ENCODE data around the gene PNRC2.
"Not testable (repeated sequence)": the region's sequence is repeated elsewhere in the genome, so short reads cannot be mapped to it uniquely, and the experiment has no call there.

PNRC2 gene

GRCh38 chr1:23995431-23995837 lies 35.8 kb downstream of the PNRC2 start:
- no peak for ATAC-seq

GRCh38 chr1:23996700-23997229 lies 37.1 kb downstream of the PNRC2 start:
- no peaks in the 10 kb centered on the region for H3K9me3 Mint-ChIP-seq
- H3K27ac Mint-ChIP-seq: no peak overlapping the region
- ATAC-seq: no peak
- H3K36me3 Mint-ChIP-seq (ENCODE audit: low read depth): no peaks in the 10 kb centered on the region
- no peak overlapping the region for H3K4me3 Mint-ChIP-seq
- peaks cover 24% of the 10 kb centered on the region for H3K4me1 Mint-ChIP-seq
- no peak for DNase-seq
- H3K27me3 Mint-ChIP-seq: no peaks in the 10 kb centered on the region

More at GRCh38 chr1:23995431-23995837, 35.8 kb downstream of the PNRC2 start:
- Mint-ChIP-seq H3K27me3 (no peaks in the 10 kb centered on the region), H3K4me1 (peaks cover 24% of the 10 kb centered on the region), H3K36me3 (ENCODE audit: low read depth) (no peaks in the 10 kb centered on the region), H3K4me3 (no peak overlapping the region), H3K27ac (no peak overlapping the region), H3K9me3 (no peaks in the 10 kb centered on the region)
- peak; percentile 5 for DNase-seq

DNA sequence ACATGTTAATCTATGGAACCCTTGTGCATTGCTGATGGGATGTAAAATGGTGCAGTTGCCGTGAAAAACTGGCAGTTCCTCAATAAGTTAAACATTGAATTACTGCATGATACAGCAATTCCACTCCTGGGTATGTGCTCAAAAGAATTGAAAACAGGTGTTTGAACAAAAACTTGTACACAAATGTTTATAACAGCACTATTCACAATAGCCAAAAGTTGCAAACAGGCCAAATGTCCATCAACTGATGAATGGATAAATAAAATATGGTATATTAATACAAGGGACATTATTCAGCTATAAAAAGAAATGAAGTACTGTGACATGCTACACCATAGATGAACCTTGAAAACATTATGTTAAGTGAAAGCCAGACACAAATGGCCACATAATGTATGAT lies 38.2 kb downstream of the PNRC2 start:
- no peaks in the 10 kb centered on the region for H3K36me3 Mint-ChIP-seq (ENCODE audit: low read depth)
- no peaks in the 10 kb centered on the region for H3K9me3 Mint-ChIP-seq
- H3K27me3 Mint-ChIP-seq: no peaks in the 10 kb centered on the region
- DNase-seq (no peak), ATAC-seq (no peak)
- no peak overlapping the region for H3K4me3 Mint-ChIP-seq
- H3K27ac Mint-ChIP-seq: peak overlapping the region; percentile 46
- peaks cover 24% of the 10 kb centered on the region for H3K4me1 Mint-ChIP-seq

GRCh38 chr1:23999156-23999671 lies 39.6 kb downstream of the PNRC2 start:
- peak; percentile 75 for ATAC-seq
- Mint-ChIP-seq H3K4me3 (peak overlapping the region; percentile 13), H3K27me3 (peaks cover 4% of the 10 kb centered on the region), H3K4me1 (peaks cover 24% of the 10 kb centered on the region), H3K27ac (peak overlapping the region; percentile 73), H3K36me3 (ENCODE audit: low read depth) (no peaks in the 10 kb centered on the region), H3K9me3 (no peaks in the 10 kb centered on the region)
- DNase-seq: no peak

DNA sequence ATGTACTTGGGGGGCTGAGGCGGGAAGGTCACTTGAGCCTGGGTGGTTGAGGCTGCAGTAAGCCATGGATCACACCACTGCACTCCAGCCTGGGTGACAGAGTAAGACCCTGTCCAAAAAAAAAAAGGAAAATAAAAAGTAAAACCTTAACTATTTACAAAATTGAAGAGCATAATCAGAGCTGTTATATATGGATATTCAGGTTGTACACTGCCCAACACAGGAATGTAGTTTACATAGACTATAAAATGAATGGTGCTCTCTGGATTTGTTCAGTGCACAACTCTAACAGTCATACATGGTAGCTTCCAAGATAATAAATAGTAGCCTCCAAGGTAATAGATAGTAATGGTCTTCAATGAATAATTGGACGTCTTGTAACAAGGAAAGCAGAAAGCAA lies 43.1 kb downstream of the PNRC2 start:
- Mint-ChIP-seq H3K4me1 (peaks cover 18% of the 10 kb centered on the region), H3K4me3 (no peak overlapping the region), H3K9me3 (no peaks in the 10 kb centered on the region), H3K27ac (no peak overlapping the region), H3K36me3 (ENCODE audit: low read depth) (no peaks in the 10 kb centered on the region), H3K27me3 (peaks cover 8% of the 10 kb centered on the region)
- ATAC-seq (no peak), DNase-seq (no peak)

DNA sequence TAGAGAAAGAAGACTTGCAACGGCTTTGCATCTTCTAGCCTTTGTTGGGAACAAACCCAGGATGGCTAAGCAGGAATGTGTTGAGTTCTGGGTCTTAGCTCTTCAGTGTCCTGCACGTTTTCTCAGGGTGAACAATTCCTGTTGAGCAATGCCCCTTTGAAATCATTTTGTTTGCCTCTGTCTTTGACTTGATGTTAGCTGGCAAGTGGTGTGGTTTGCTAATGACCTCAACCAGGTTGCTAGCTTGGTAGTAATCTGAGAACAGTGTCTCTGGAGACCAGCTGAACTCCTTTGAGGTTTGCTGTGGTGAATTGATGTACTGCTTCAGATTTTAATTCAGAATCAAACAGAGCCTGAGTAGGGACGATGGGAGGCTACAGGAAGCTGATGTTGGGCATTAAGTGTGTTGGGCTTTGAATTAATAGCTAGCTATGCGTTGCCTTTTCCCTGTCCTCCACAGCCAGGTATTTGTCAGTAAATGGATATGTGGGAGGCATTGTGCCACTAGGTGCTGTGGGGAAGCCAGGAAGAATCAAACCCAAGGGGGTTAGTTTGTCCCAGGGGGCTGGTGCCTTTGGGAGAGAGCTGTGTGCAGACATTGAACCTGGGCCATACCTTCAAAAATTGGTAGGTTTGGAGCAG lies 43.8 kb downstream of the PNRC2 start:
- H3K27ac Mint-ChIP-seq: no peak overlapping the region
- no peak overlapping the region for H3K4me3 Mint-ChIP-seq
- DNase-seq: no peak
- H3K27me3 Mint-ChIP-seq: peaks cover 8% of the 10 kb centered on the region
- ATAC-seq: no peak
- H3K9me3 Mint-ChIP-seq: no peaks in the 10 kb centered on the region
- H3K4me1 Mint-ChIP-seq: peaks cover 11% of the 10 kb centered on the region
- no peaks in the 10 kb centered on the region for H3K36me3 Mint-ChIP-seq (ENCODE audit: low read depth)

DNA sequence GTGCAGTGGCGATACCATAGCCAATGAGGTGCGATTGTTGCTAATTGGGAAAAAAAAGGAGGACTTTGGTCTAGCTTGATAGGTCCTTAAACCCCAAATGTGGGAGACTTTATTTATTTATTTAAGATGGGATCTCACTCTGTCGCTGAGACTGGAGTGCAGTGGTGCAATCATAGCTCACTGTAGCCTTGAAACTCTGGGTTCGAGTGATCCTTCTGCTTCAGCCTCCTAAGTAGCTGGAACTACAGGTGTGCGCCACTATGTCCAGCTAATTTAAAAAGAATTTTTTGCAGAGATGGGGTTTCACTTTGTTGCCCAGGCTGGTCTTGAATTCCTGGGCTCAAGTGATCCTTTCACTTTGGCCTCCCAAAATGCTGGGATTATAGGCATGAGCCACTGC lies 44.5 kb downstream of the PNRC2 start:
- H3K36me3 Mint-ChIP-seq (ENCODE audit: low read depth): no peaks in the 10 kb centered on the region

GRCh38 chr1:24005163-24005562 lies 45.5 kb downstream of the PNRC2 start:
- Mint-ChIP-seq H3K36me3 (ENCODE audit: low read depth) (no peaks in the 10 kb centered on the region), H3K27me3 (peaks cover 11% of the 10 kb centered on the region), H3K9me3 (no peaks in the 10 kb centered on the region), H3K4me1 (no peaks in the 10 kb centered on the region), H3K27ac (no peak overlapping the region), H3K4me3 (no peak overlapping the region)
- no peak for DNase-seq
- ATAC-seq: no peak

More for the DNA sequence above, 44.5 kb downstream of the PNRC2 start:
- H3K27ac Mint-ChIP-seq: no peak overlapping the region
- no peak overlapping the region for H3K4me3 Mint-ChIP-seq
- ATAC-seq (no peak), DNase-seq (no peak)
- peaks cover 11% of the 10 kb centered on the region for H3K27me3 Mint-ChIP-seq
- no peaks in the 10 kb centered on the region for H3K9me3 Mint-ChIP-seq
- peaks cover 5% of the 10 kb centered on the region for H3K4me1 Mint-ChIP-seq

GRCh38 chr1:24007079-24007478 lies 47.5 kb downstream of the PNRC2 start:
- H3K27me3 Mint-ChIP-seq: peaks cover 12% of the 10 kb centered on the region
- no peak overlapping the region for H3K27ac Mint-ChIP-seq
- DNase-seq (no peak), ATAC-seq (no peak)
- no peaks in the 10 kb centered on the region for H3K9me3 Mint-ChIP-seq
- no peak overlapping the region for H3K4me3 Mint-ChIP-seq
- H3K4me1 Mint-ChIP-seq: no peaks in the 10 kb centered on the region
- H3K36me3 Mint-ChIP-seq (ENCODE audit: low read depth): no peaks in the 10 kb centered on the region

- ATAC-seq; H3K4me3 Mint-ChIP-seq; H3K9me3 Mint-ChIP-seq; H3K27ac Mint-ChIP-seq; H3K36me3 Mint-ChIP-seq (ENCODE audit: low read depth); H3K4me1 Mint-ChIP-seq; DNase-seq: not testable (repeated sequence)
- H3K27me3 Mint-ChIP-seq: peaks cover 12% of the 10 kb centered on the region
These were observed 49.1 kb downstream of the PNRC2 start for GRCh38 chr1:24008574-24009184.

GRCh38 chr1:24009406-24009805 lies 49.8 kb downstream of the PNRC2 start:
- no peak for DNase-seq
- Mint-ChIP-seq H3K27me3 (peaks cover 8% of the 10 kb centered on the region), H3K4me1 (no peaks in the 10 kb centered on the region), H3K4me3 (no peak overlapping the region), H3K36me3 (ENCODE audit: low read depth) (no peaks in the 10 kb centered on the region), H3K9me3 (no peaks in the 10 kb centered on the region), H3K27ac (no peak overlapping the region)
- ATAC-seq: no peak

GRCh38 chr1:24010650-24011049 lies 51.0 kb downstream of the PNRC2 start:
- no peak overlapping the region for H3K27ac Mint-ChIP-seq
- no peak overlapping the region for H3K4me3 Mint-ChIP-seq
- H3K4me1 Mint-ChIP-seq: no peaks in the 10 kb centered on the region
- peaks cover 5% of the 10 kb centered on the region for H3K27me3 Mint-ChIP-seq
- ATAC-seq (no peak), DNase-seq (no peak)
- H3K9me3 Mint-ChIP-seq: no peaks in the 10 kb centered on the region
- H3K36me3 Mint-ChIP-seq (ENCODE audit: low read depth): no peaks in the 10 kb centered on the region

DNA sequence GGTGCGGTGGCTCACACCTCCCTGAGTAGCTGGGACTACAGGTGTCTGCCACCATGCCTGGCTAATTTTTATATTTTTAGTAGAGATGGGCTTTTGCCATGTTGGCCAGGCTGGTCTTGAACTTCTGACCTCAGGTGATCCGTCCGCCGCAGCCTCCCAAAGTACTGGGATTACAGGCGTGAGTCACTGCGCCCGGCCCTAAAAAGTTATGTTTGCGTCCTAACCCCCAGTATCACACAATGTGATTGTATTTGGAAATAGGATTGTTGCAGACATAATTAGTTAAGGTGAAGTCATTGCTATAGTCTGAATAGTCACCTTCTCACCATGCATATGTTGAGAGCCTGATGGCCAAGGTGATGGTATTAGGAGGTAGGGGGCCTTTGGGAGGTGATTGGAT lies 53.2 kb downstream of the PNRC2 start:
- ATAC-seq; H3K9me3 Mint-ChIP-seq; H3K4me1 Mint-ChIP-seq; H3K27me3 Mint-ChIP-seq; H3K4me3 Mint-ChIP-seq; H3K36me3 Mint-ChIP-seq (ENCODE audit: low read depth); DNase-seq; H3K27ac Mint-ChIP-seq: not testable (repeated sequence)
